ENCODE data around the gene ZCCHC2. TPM values are rescaled to one million over a fixed set of nuclear protein-coding genes. Genes with fewer than 3 reads are reported as not detected.

Gene ZCCHC2
- total and polyA plus RNA-seq, 9 of the 15 experiments (the other 6 are each of a cell fraction or from before 2014, with no cell fraction given): 1.0 to 9.2 (median 6.0) TPM

GRCh38 chr18:62485684-62486083 is 37.1 kb upstream of the ZCCHC2 start (continued):
- TF ChIP-seq BRD9 (IDR thresholded peaks at IDR 0.05; ENCODE audit: low read depth, partially characterized antibody) (no peak), NFIC (IDR thresholded peaks at IDR 0.05) (peak; percentile 35), ETV5 (CRISPR knock-in tag; IDR thresholded peaks at IDR 0.05; ENCODE audit: low read depth) (no peak)

GRCh38 chr18:62486290-62486964 is 36.4 kb upstream of the ZCCHC2 start:
- POLR2A ChIA-PET: no interaction called here
- H3K79me2 ChIP-seq (ENCODE audit: control insufficient read depth, insufficient read depth, low read length): no peaks in the 10 kb centered on the region
- DNase-seq (ENCODE audit: extremely low read depth in 1 of 4, low spot score in 3 of 4) (peak; percentile 25 to 60 (median 36)), ATAC-seq (peak; percentile 59), FAIRE-seq (peak; percentile 71)
- peaks cover 0 to 17% of the 10 kb centered on the region in 2 experiments; a peak in 2 of 5 replicates for H3K4me1 ChIP-seq (replicated peaks in 1 of 2; ENCODE audit: control insufficient read depth in 2 of 2, insufficient read depth in 2 of 2, low read length in 2 of 2)
- WGBS (ENCODE audit: insufficient coverage, low coverage, missing lambda C conversion rate): 32% methylated on average over 4 of the region's 4 CpGs
- H3K4me2 ChIP-seq (ENCODE audit: insufficient read depth, low read length): peak overlapping the region; percentile 35; the same call in 1 of the 2 replicates
- H2AFZ ChIP-seq (ENCODE audit: low read depth, low read length): peak overlapping the region; percentile 64
- no peaks in the 10 kb centered on the region; the same call in 1 of the 2 replicates for H3K9me3 ChIP-seq (replicated peaks; ENCODE audit: control insufficient read depth, insufficient read depth, low read depth, low read length)
- no peaks in the 10 kb centered on the region for H3K27me3 ChIP-seq (ENCODE audit: control insufficient read depth in 2 of 2, insufficient read depth in 2 of 2, low read length in 2 of 2)
- H3K27ac ChIP-seq (ENCODE audit: extremely low read depth, low read depth, low read length): peak overlapping the region; percentile 73; the same call in 2 of the 3 replicates
- CTCF ChIA-PET (ENCODE audit: low intra/inter-chr PET ratio): no interaction called here
- peak overlapping the region in 1 of 2 experiments; percentile 27; a peak in 1 of 4 replicates for H3K9ac ChIP-seq (ENCODE audit: insufficient read depth in 1 of 2, low read depth in 2 of 2, low read length in 2 of 2)
- H3K36me3 ChIP-seq (ENCODE audit: control insufficient read depth, insufficient read depth, low read length): no peaks in the 10 kb centered on the region
- H4K20me1 ChIP-seq (replicated peaks; ENCODE audit: control insufficient read depth, insufficient read depth, low read length): no peaks in the 10 kb centered on the region
- in situ Hi-C loops (cut with MboI) (no loop called here), intact Hi-C loops (cut with micrococcal nuclease) (no loop called here)
- H3K9me1 ChIP-seq (ENCODE audit: control insufficient read depth, insufficient read depth, low read length): no peaks in the 10 kb centered on the region
- no peak overlapping the region for H3K4me3 ChIP-seq
- no TSS peak for BruUV-seq (replicated peaks)
- TF ChIP-seq, protein P1, sequence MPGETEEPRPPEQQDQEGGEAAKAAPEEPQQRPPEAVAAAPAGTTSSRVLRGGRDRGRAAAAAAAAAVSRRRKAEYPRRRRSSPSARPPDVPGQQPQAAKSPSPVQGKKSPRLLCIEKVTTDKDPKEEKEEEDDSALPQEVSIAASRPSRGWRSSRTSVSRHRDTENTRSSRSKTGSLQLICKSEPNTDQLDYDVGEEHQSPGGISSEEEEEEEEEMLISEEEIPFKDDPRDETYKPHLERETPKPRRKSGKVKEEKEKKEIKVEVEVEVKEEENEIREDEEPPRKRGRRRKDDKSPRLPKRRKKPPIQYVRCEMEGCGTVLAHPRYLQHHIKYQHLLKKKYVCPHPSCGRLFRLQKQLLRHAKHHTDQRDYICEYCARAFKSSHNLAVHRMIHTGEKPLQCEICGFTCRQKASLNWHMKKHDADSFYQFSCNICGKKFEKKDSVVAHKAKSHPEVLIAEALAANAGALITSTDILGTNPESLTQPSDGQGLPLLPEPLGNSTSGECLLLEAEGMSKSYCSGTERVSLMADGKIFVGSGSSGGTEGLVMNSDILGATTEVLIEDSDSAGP (CRISPR knock-in tag; IDR thresholded peaks at IDR 0.05): no peak
- TF ChIP-seq U2AF2 (optimal IDR thresholded peaks at IDR 0.05; ENCODE audit: low read depth, low read length): no peak
- no peak for TF ChIP-seq HNRNPH1 (optimal IDR thresholded peaks at IDR 0.05; ENCODE audit: low read depth, low read length)
- TF ChIP-seq ZNF436 (CRISPR knock-in tag; IDR thresholded peaks at IDR 0.05): no peak
- TF ChIP-seq HMG20B (CRISPR knock-in tag; IDR thresholded peaks at IDR 0.05): no peak
- TF ChIP-seq CBFA2T3 (IDR thresholded peaks at IDR 0.05): peak; percentile 26; the same call in 1 of the 2 replicates
- no peak for TF ChIP-seq ZNF77 (CRISPR knock-in tag; IDR thresholded peaks at IDR 0.05)
- TF ChIP-seq NFIC (IDR thresholded peaks at IDR 0.05): peak; percentile 71
- TF ChIP-seq, protein P2, sequence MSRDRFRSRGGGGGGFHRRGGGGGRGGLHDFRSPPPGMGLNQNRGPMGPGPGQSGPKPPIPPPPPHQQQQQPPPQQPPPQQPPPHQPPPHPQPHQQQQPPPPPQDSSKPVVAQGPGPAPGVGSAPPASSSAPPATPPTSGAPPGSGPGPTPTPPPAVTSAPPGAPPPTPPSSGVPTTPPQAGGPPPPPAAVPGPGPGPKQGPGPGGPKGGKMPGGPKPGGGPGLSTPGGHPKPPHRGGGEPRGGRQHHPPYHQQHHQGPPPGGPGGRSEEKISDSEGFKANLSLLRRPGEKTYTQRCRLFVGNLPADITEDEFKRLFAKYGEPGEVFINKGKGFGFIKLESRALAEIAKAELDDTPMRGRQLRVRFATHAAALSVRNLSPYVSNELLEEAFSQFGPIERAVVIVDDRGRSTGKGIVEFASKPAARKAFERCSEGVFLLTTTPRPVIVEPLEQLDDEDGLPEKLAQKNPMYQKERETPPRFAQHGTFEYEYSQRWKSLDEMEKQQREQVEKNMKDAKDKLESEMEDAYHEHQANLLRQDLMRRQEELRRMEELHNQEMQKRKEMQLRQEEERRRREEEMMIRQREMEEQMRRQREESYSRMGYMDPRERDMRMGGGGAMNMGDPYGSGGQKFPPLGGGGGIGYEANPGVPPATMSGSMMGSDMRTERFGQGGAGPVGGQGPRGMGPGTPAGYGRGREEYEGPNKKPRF (IDR thresholded peaks at IDR 0.05; ENCODE audit: low read depth, low read length): no peak
- TF ChIP-seq RBFOX2 (IDR thresholded peaks at IDR 0.05; ENCODE audit: low read depth, low read length): no peak
- TF ChIP-seq TCF3 (CRISPR knock-in tag; IDR thresholded peaks at IDR 0.05): 0 out of 2 replicates have a peak, but pooled peaks have one; percentile 10
- TF ChIP-seq JUND (IDR thresholded peaks at IDR 0.05; ENCODE audit: borderline replicate concordance, low read depth, low read length): 0 out of 2 replicates have a peak, but pooled peaks have one; percentile 13
- no peak for TF ChIP-seq JUND (tag; IDR thresholded peaks at IDR 0.05; ENCODE audit: borderline replicate concordance, low read depth, low read length)
- no peak for TF ChIP-seq HBP1 (CRISPR knock-in tag; IDR thresholded peaks at IDR 0.05)
- peak; percentile 50 for TF ChIP-seq ZEB2 (IDR thresholded peaks at IDR 0.05)

Measured in K562 (cell line).